GM19035 (cell line): Measurements from ENCODE around the gene KCTD10.
"Not testable (repeated sequence)": the region's sequence is repeated elsewhere in the genome, so short reads cannot be mapped to it uniquely, and the experiment has no call there.

Experiments used
- ATAC-seq: cut with Tn5 transposase; IDR thresholded peaks from one replicate; pipeline ENCODE4 v1.9.1; 2021; ENCODE audit not compliant: unreplicated experiment

Gene KCTD10

DNA sequence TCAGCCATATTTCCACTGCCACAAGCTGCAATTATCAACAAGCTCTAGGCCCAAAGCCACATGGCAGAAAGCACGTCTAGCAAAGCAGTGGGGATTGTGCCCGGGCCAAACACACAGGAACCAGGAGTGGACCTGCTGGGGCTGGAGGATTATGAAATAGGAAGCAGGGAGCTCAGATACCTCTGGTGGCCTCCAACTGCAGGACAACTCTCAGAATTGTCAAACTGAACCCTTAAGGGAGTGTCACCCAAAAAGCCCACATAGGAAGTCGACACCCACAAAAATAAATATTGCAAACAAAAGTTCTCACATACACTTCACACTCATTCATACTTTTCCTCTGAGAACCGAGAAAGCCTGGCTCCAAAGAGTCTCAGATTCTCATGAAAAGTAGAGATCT lies 26.1 kb downstream of the KCTD10 start:
- ATAC-seq, result no peak

DNA sequence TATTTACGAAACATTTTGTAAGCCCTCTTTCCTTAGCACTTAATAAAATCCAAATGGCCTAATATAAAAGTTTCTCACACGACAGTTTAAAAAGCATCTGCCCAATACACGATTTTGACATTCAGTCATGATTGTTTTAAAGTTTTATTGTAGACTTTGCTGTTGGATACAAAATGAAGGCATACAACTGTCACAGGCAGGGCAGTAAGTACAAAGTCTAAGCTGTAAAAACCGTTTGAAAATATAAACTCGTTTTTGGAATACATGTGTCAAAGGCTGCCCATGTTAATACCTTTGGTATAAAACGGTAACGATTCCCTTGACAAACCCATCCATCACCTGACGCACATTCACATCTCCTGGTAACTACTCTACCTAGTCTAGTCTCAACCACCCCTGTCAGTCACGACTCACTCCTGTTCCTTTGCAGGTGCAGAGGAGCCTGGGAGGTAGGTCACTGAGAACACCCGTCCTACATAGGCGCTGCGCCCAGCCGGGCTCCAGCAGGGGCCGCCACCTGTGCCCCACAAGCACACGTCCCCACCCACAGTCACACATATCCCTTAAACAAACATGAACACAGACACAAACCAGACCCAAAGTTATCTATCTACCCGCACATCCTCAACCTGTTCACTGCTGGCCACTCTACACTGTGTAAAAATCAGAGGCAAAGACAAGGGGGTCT lies 27.1 kb downstream of the KCTD10 start:
- no peak for ATAC-seq

DNA sequence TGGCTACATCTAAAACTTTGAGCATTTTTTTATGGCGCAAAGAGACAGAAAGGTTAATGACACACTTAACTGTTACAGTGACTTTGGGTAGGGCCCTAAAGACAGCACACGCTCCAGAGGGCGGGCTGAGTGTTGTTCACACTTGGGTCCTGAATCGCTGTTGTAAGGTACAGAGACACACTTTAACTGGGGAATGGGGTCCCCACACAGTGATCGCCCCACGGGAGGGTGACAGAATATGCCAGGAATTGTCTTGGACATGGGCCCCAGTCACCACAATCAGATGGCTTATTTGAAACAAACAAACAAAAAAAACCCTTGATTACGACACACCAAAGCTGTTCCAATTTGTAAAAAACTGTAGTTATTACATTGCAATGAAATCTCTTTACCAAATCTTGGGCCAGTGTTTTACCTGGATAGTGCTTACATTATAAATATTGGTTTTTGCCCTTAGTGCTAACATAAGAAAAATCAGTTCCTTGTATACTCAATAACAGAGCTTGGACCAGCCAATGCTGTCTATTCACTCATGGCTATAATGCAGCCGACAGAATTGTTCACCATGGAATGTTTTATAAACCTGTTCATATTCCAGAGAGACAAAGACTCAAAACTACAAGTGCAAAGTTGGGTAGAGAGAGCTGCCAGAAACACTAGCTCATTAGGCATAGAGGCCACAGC lies 28.3 kb downstream of the KCTD10 start:
- no peak for ATAC-seq

DNA sequence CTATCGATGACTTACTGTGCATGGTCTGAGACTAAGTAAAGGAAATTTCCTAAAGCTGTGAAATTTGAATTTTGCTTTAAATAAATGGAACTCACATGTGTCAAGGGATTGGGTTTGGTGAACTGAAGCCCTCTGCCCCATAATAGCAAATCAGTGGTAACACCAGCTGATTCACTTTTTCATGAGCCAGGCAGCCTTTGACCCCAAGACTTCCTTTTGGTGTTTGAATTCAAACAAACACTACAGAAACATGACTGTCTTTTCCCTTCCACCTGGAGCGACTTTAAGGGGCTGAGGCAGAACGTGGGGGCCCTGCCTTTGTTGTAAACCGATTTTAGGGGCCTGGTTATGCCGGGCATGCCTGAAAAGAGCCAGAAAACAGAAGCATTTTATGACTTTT lies 28.8 kb downstream of the KCTD10 start:
- no peak for ATAC-seq

- no peak for ATAC-seq
Observed at GRCh38 chr12:109447482-109447881, 29.6 kb downstream of the KCTD10 start.

DNA sequence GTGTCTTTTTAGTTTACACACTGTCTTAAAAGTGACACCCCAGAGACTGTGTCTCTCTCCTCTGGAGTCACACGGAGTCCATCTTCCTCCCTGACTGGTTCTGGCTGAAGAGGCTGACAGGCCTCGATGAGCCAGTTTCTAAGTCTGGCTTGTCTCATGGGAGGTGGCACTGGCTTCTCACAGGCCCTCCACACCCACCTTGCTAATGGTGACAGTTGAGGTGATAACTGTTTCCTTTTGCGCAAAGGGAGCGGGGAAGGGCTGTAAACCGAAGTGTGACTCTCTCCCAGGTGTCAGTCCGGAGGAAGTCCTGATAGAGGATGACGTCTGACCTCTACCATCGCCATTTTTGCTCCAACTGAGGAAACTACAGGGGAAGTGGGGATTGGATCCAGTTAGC lies 30.2 kb downstream of the KCTD10 start:
- no peak for ATAC-seq

- no peak for ATAC-seq
Observed at GRCh38 chr12:109445191-109445609, 31.9 kb downstream of the KCTD10 start.

- no peak for ATAC-seq
Observed at GRCh38 chr12:109444259-109444658, 32.8 kb downstream of the KCTD10 start.

DNA sequence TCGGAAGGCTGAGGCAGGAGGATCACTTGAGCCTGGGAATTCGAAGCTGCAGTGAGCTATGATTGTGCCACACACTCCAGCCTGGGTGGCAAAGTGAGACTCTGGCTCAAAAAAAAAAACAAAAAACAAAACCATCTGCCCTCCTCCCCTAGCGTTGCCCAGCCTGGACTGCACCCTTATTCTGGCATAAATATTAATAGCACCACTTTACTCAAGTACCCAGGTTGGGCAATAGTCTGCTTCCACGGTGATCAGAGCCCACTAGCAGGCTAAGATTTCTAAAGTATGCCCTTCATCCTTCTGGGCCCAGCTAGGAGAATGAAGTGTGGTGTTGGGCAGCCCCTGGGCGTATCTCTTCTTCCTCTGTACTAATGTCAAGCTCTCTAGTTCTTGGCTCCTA lies 33.3 kb downstream of the KCTD10 start:
- ATAC-seq, result no peak

GRCh38 chr12:109440851-109441490 lies 36.1 kb downstream of the KCTD10 start:
- ATAC-seq, result no peak

DNA sequence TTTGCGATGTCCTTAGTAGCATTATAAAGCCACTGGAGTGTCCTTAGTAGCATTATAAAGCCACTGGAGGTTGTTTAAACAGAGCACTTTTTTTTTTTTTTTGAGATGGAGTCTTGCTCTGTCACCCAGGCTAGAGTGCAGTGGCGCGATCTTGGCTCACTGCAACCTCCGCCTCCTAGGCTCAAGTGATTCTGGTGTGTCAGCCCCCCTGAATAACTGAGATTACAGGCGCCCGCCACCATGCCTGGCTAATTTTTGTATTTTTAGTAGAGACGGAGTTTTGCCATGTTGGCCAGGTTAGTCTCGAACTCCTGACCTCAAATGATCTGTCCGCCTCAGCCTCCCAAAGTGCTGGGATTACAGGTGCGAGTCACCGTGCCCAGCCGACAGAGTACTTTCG lies 37.1 kb downstream of the KCTD10 start:
- ATAC-seq, result not testable (repeated sequence)

GRCh38 chr12:109439181-109439580 lies 37.9 kb downstream of the KCTD10 start:
- no peak for ATAC-seq

DNA sequence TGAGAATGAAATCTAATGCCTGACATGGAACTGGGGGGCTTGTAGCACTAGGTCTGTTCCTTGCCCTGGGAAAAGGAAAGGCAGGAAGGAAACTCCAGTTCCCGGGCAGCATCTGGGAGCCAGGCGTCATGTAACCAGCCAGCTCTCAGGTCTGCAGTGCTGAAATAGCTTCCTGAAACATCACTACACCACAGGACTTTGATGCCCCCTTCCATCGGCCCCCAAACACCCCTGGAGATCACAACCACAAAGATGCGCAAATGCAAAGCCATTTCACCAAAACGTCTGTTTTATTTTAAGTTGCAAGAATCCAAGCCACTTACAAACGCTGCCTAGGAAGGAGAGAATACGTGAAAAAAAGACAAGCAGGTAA lies 40.9 kb downstream of the KCTD10 start:
- no peak for ATAC-seq

GRCh38 chr12:109435428-109436187 lies 41.5 kb downstream of the KCTD10 start:
- ATAC-seq, result no peak

- no peak for ATAC-seq
Observed at GRCh38 chr12:109434582-109434981, 42.5 kb downstream of the KCTD10 start.

GRCh38 chr12:109433618-109434017 lies 43.5 kb downstream of the KCTD10 start:
- no peak for ATAC-seq

GRCh38 chr12:109432842-109433304 lies 44.2 kb downstream of the KCTD10 start:
- no peak for ATAC-seq

- no peak for ATAC-seq
Observed at GRCh38 chr12:109432431-109432830, 44.7 kb downstream of the KCTD10 start.

DNA sequence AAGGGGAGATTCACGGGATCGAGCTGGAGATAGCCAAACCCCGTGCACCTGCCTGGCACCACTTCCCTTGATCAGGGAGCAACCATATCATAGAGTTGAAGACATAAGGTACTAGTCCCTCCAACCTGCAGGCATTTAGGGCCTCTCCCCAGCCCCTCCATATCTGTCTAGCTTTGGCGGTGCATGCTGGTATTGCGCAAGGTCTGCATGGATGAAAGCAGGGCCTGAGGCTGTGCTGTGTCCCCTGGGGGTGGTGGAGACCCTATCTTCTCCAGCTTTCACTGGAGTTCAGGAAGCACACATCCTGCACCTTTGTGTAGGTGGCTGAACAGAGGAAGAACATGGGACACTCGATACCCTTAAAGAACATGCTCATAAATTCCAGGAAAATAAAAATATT lies 46.9 kb downstream of the KCTD10 start:
- no peak for ATAC-seq

- ATAC-seq, result not testable (repeated sequence)
Observed at GRCh38 chr12:109428804-109429203, 48.3 kb downstream of the KCTD10 start.

GRCh38 chr12:109428037-109428629 lies 49.0 kb downstream of the KCTD10 start:
- ATAC-seq, result peak; percentile 60
